CD4-positive, alpha-beta T cell treated with Interleukin-12 subunit alpha and Interleukin-12 subunit beta, for 1 hour (primary cell): Measurements from ENCODE around the gene DLG2.

Experiments used
- DNase-seq: peaks from one replicate; pipeline ENCODE4 v3.0.0-alpha.2; 2020

DLG2 gene

DNA sequence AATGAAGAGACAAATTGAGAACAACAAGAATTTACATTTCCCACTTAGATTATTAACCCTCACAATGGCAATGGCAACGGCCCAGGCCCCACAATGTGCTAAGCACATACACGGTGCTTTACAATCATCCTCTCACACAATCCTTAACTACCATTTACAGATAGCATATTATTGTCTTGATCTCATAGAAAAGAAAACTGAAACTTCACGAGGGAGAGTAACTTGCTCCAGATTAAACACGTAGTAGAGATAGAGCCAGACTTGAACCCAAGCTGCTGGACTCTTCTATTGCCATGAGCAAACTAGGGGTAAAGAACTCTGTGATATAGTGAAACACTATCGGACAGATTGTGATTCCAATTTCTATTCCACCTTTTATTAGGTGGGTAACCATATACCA is 665.1 kb downstream of the DLG2 start:
- no peak for DNase-seq

DNA sequence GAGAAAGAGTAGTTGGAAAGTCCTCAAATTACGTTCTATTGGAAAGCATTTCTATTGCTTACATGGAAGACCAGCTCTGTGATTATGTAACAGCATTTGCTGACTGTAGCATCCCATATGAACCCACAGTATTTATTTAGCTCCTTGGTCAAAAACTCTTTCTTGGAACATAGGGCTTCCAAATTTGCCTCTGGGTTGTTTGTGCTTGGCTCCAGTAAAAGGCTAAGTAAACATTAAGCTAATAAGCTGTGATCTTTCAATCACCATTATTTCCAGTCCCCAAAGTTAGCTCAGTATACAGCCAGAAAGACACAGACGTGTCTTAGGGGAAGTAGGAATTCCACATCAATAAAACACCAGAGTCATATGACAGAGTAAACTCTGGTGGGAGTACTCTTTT is 668.8 kb downstream of the DLG2 start:
- DNase-seq = no peak

DNA sequence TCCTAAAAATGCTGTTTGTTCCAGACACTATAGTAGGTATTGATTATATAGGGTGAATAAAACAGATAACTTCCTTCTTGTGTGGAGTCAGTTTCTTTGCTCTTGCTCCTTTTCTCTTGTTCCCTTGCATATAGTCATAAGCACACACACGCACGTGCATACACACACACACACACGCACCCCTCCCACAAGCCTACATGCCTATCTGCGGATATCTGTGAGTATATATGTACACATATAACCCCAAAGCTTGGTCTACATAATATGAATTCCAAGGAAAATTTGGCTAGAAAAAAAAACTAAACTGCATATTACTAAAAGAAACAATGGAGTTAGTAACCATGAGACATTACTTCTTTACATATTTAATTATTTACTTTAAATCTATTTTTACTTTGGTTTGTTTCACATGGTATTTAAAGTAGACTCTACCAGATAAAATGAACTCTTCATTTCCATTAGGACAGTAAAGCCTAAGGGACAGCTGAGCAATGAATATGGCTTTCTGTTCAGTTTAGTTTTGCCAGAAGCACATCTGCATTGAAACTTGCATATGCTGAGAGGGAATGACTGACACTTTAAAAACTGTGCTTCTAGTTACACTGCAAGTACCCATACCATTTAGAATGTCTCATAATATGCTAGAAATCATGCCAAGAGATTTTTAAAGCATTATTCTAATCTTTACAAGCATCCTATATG is 676.4 kb downstream of the DLG2 start:
- DNase-seq = no peak

DNA sequence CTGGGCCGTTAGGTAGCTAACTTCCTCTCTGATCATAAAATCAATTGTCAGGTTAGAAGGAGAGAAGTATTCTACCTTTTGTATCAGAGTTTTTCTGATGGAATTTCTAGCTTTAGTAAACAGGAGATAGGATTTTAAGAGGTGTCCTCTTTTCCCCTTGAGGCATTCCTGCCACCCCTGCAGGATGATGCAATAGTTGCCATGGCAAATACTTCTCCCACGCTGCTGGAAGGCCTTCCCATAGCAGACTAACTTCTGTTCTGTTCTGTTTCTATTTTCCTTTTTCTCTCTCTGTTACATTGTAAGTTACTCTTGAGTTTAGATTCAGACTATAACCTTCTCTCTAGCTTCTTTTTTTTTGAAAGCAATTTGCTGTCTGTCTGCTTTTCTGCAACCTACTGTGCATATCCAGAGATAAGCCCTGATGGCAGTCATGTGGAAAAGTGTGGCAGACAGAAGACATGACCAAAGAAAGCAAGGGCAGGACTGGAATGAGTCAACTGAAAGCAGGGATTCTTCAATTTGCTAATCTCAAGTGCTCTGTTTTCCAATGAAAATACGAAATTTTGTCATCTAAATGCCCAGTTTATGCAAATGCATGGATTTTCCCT is 679.1 kb downstream of the DLG2 start:
- DNase-seq = no peak

DNA sequence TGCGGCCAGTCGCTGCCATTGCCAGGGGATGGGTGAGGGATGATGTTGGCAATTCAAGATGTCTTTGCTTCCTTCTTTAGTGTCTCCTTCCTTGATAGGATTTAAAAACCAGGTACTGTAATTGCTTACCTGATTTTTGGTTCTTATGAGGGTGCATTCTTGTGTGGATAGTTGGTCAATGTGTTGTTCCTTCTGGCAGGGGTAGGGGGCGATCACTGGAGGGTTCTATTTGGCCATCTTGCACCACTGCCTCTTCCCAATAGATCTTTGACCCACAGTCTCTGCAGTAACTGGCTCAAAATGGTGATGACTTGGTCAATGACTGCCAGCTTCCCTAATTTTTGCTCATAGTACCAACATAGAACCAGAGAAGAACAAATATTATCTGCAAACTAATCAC is 680.1 kb downstream of the DLG2 start:
- no peak for DNase-seq

DNA sequence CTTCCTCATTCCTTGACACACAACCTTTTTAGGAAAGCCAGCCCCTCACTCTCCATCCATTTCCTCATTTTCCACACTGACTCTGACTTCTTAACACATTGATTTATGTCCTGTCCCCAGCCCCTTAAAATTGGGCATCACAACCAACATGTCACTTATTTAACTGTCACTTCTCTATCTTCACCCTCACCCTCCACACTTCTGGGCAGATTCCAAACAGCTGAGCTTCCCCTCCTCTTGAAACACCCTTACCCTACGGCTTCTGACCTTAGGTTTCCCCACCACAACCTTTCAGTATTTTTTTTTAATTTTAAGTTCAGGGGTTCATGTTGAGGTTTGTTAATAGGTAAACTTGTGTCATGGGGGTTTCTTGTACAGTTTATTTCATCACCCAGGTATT is 696.3 kb downstream of the DLG2 start:
- DNase-seq = no peak

DNA sequence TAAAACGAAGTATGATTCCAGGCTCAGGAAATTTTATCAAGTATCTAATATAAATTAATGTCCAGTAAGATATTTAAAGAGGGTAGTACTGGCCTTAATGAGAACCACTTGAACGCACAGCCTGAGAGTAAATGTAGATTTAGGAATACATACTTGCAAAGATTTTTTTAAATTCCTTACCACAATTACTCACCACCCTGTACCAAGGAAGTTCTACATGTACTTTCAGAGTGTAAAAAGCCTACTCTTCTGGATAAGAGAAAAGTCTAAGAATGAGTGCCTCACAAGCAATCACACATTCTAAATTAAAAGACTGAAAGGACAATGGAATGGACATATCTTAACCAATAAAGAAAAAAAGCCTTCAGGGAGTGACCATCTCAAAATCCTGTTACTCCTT is 697.4 kb downstream of the DLG2 start:
- no peak for DNase-seq

DNA sequence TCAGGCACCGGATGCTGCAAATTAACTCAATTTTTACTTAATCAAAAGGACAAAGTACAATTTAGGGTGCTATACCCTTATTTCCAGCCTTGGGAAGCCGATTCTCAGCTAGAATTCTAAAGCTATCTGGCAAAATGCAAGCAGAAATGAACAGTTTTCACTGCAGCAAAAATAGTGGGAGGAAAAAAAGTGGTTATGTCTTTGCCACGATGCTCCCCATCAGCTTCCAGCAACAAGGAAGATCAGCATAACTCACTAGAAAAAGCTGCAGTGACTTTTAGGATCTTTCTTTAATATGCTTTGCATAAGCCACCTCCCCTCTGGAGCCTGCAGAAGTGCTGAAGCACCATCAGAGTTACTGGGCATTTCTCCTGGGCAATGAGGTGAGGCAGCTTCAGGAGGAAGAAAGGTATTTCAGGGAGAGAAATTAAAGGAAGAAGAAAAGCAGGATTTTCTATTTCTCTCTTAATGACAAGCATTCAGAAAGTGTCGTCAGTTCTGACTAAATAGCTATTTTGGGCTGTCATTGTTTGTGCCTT is 702.9 kb downstream of the DLG2 start:
- no peak for DNase-seq

DNA sequence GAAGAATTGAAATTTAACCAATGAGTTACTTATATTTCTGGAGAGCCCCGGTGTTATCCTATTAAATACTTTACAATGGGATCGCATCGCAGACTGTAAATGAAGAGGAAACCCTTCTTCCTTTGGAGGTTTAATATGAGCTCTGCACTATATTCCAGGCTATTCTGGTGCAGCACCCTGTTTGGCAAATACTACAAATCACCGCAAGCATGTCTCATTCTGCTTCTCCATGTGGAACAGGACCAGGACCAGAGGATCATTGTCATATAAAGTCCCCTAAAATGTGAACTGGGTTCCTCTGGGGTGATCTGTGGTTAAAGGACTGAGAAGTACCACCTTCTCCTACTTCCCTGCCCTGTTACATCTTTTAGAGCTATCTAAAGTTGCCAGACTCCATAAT is 703.7 kb downstream of the DLG2 start:
- DNase-seq = no peak

DNA sequence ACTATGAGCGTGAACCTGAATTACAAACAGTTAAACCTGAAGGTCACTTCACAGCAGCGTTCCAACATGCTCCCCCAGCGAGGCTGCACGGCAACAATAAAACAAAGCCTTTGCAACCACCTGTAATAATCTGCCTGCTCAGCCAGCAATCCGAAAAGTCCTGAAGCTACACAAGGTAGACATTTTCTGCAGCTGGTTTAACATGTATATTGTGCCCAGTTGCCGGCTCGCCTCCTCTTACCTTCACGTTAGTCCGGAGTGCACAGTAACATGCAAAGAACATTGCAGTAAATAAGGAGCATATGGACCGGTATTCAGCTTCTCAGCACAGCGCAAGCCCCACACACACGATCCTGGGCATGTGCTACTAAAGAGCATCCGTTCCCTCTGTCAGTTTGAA is 704.3 kb downstream of the DLG2 start:
- DNase-seq = no peak

DNA sequence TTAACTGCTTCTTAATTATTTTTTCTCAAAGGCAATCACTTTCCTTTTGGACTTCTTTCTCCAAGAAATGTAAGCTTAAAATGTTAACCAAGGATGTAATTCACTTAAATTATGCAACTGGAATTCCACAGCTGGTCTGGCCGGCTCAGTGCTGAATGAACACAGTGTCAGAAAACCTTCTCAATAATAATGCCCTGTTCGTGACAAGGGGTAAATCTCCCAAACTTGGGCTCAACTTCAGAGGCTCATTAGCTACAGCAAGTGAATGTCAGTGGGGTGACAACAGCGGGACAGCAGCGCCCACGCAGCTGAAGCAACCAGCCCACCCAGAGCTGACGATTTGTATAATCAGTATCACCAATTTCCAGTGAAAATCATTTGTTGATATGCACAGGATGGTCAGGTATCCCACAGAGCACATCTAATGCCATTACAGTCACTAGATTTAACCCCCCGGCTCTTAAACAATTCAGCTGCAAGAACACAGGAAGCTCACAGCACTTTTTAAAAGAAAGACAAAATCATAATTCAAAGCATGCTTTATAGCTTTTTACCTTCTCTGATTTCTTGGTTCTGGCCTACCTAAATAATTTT is 704.8 kb downstream of the DLG2 start:
- DNase-seq = no peak

DNA sequence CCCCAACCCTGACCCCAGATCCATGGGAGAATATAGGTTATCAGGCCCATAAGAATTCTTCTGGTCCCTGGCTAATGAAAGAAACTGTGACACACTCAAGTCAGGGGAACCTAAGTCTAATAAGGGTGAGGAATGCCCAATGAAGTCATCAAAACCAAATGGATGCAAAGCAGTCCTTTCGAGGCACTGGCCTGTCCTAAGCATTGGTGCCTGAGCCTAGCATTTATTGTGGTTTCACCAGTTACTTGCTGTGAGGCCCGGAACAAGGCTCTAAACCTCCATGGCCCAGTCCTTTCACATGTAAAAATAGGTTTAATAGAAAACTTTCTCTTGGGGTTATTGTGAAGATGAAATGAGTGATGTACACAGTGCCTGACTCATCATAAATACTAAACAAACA is 712.6 kb downstream of the DLG2 start:
- no peak for DNase-seq

DNA sequence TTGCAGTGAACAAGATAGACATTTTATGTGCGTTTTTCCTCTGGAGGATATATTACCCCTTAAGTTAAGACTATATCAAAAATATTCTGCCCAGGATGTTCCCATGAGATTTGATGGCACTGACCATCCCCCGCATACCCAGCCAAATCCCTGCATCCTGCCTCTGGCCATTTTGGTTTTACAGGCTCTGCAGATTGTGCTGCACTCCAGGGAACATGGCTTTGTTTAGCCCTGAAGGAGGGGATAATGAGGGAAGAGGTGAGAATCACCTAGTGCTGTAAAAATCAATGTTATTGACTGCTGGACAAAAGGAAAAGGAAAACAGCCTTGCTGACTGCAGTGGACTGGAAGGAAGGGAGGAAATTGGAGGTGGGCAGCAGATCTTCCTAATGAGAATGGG is 717.4 kb downstream of the DLG2 start:
- DNase-seq = no peak

DNA sequence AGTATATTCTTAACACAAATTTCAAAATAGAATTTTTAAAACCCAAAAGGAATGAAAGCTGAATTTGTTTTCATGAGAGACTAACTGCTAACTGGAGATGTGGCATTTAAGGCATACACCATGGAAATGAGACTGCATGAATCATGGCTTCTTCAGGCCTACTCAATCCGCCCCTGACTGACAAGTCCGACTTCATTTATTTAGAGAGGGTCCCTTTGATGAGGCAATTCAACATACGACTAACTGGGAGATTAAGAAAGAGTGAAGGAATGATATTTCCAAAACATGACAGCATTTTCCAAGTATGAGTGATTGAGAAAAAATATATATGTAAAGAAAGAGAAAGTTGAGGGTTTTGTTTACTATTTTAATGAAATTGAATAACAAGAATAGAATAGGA is 720.1 kb downstream of the DLG2 start:
- no peak for DNase-seq

DNA sequence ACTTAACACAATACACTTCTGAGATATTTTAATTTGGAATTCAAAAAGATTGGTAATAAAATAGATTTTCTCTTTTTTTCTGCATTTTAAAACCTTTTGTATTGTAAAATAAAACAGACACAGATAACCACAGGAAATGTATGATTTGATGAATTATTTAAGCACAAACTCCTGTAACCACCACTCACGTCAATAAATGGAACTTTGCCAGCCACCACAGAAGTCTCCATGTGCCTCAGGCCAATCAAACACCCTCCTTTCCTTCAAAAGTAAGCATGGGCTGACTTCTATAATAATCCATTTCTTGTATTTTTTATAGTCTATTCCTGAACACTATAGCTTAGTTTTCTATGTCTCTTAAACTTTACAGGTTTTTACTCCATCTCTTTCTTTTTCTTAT is 721.7 kb downstream of the DLG2 start:
- no peak for DNase-seq

DNA sequence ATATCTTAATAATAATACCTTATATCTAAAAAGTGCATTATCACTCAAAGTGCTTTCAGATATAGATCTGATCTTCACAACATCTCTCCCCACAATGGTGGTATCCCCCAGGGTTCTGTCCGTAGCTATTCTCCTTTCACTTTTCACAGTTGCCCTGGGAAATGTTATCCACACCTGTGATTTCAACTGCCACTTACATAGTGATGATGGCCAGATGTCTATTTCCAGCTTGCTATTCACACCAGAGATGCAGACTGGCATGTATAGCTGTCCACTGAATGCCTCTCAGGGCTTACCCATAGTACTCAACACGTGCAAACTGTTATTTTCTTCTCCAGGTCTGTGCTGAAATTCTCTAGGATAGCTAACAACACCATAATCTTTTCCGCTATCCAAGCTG is 724.7 kb downstream of the DLG2 start:
- no peak for DNase-seq

DNA sequence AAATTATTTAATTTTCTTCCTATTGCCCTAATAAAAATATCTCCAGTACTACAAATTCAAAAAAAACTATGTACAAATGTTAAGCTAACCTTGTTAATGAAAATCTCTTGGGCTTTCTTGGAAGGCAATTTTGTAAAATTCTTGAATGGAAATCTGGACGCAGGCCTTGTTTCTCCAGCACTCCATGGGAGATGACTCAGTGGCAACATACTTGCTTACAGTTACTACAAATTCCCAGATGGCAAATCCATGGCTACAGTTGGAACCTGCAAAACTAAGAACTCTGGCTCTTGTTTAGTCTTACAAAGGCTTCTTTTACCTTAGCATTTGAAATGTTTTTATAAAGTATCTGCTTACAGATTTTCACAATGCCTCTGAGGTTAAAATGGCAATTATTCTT is 725.2 kb downstream of the DLG2 start:
- DNase-seq = no peak

DNA sequence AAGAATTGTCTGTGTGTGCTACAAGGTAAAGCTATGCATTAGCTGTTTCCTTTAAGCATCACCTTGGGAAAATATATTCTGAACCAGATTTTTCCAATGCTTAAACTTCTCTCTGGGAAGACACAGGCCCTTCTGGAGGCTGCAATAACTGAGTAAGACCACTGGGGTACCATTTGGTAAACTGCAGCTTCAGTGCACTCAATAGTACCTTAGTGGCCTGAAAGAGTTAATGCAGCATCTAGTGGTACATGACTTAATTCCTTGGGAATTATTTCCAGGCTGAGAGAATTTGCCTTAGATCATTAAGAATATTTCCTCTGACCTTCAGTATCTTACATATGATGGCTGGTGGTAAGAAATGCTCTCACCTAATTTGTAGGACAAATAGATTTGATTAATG is 727.4 kb downstream of the DLG2 start:
- no peak for DNase-seq

DNA sequence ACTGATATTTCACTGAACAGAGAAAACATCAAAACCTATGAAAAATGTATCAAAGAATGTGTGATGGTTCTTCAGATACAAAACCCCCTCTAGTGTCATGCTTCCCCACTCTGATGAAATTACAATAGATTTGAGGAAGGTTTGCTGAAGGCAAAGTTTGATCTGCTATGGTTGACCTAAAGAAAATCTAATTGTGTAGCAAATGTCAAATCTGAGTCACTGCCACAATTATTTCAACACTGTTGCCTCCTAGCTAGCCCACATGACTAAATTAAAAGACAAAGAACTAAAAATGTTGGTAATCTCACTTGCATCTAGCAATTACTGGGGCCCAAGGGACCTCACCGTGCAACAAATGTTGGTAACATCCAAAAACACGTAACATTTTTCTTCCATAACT is 728.0 kb downstream of the DLG2 start:
- DNase-seq = no peak

DNA sequence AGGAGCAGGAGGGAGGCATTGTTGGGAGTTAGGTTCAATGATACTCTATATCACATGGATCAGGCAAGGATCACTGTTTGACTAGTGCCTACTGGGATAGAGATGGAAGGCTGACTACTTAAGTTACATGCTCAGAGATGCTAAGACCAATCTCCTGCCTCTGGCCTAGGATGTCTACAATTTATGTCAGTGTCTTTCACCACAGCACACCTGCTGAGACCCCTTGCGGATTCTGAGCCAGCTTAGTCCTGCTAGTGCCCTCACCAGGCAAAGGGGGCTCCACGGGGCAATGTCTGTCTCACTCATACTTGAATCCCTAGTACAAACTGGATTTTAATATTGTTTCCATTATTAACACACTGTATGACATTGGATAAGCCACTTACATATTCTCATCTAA is 732.5 kb downstream of the DLG2 start:
- DNase-seq = no peak

DNA sequence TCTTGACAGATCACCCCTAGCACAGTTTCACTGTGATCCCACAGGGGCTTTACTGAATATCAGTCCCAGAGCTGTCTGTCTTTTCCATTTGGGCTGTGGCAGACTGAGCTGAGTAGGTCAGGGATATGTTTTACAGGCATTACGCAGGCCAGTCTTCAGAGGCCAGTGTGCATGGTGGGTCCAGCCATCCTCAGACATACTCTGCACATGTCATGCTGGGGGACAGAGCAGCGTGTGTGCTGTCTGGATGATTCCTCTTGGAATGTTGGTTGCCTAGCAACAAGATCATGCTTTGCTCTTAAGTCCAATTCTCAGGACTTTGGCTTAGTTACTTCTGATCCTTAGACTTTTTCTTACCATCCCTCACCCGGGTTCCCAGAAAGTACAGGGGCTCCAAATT is 736.5 kb downstream of the DLG2 start:
- DNase-seq = no peak

DNA sequence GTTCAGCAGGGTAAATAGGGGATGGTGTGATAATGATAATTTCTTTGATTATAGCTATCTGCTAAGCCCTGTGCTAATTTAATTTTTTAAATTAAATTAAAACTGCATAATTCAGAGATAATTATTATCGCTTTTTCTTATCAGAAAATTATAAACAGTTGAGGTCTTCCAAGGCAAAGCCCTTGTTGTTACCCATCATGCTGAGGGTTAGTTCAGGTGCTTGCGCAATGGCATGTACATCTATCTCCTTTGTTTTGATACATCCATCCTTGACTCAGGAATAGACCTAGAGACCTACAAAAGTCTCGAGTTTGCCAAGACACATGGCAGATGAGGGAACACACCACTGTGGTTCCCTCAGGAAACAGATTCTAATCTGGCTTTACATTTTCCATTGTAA is 737.6 kb downstream of the DLG2 start:
- DNase-seq = no peak

DNA sequence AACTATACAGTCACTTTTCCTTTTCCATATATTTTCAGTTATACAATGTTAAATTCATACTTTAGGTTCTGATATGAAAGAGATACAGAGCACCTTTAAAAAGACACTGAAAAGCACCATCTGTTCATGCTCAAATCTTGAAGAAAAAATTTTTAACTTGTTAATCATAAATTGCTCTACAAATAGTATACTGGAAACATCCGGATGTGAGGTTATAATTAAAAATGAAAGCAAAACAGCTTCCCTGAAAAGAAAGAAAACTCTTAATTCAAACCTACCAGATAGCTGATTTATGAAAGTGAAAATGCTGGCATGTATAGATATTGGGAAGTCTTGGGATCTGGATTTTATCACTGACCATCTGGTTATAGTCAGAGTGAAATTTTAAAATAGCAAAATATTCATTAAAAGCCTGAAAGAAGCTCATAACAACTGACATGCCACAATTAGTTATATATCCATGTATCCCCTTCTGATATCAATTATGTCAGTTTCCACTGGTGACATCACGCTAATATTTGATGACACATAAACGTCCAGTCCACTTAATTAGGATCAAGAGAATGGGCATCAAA is 740.0 kb downstream of the DLG2 start:
- DNase-seq = no peak

DNA sequence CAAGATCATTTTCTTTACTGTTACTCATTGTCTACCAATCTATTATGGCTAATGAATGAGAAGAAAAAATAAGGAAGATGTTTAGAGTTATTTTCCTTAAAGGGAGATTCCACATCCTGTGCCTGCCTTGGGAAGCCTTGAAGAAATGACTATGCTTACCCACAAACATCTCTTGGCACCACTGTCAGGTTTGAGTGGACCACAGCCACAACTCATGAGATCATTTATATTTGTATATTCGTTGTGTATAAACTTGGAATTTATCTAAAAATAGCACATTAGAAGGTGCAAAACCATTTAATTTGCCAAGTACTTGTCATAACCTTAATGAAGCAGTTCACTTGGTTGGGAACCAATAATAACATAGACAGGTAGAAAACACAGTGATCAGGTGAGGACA is 740.8 kb downstream of the DLG2 start:
- no peak for DNase-seq
